ENCODE data around the gene BRMS1.

BRMS1 gene

DNA sequence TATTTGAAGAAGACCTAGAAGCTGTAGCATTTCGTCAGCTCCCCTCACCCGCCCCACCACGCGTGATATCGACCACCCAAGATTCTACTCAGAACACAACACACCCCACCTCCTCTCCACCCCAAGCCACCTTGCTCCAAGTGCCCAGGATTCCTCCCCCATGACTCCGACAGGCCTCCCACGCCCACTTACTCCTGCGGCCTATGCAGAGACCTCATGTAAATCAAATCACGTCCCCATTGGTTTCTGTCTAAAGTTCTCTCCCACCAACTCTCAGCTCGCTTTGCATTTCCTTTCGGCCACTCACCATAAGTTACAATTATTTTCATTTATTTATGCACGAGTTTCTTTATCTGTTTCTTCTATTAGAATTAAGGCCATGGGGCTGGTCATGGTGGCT is 42.2 kb downstream of the BRMS1 start:
- DNase-seq, result no peak

DNA sequence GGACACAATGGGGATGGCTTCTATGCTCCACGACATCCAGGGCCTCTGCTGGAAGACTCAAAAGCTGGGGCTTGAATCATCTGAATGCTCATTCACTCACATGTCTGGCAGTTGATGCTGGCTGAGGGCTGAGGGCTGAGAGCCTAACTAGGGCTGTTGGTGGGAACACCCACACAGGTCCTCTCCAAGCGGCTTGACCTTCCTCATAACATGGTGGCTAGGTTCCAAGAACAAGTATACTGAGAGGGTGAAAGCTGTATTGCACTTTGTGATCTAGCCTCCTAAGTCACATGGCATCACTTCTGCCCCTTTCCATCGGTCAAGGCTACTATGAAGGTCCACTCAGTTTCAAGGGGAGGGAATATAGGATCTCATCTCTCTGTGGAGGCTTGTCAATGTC is 45.7 kb downstream of the BRMS1 start:
- DNase-seq, result no peak

DNA sequence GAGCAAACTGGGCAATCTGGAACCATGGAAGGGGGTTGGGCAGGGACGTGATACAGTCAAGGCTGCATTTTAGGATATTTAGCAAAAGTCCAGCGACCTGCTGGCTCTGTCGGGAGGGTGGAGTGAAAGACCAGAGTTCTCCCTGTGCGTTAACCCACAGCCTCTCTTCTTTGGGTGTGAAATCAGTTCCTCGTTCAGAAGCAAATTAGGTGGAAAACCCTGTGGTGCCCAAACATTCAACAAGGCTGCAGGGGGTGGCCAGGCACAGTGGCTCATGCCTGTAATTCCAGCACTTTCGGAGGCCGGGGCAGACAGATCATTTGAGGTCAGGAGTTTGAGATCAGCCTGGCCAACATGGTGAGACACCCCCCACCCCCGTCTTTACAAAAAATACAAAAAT is 47.3 kb downstream of the BRMS1 start:
- no peak for DNase-seq

DNA sequence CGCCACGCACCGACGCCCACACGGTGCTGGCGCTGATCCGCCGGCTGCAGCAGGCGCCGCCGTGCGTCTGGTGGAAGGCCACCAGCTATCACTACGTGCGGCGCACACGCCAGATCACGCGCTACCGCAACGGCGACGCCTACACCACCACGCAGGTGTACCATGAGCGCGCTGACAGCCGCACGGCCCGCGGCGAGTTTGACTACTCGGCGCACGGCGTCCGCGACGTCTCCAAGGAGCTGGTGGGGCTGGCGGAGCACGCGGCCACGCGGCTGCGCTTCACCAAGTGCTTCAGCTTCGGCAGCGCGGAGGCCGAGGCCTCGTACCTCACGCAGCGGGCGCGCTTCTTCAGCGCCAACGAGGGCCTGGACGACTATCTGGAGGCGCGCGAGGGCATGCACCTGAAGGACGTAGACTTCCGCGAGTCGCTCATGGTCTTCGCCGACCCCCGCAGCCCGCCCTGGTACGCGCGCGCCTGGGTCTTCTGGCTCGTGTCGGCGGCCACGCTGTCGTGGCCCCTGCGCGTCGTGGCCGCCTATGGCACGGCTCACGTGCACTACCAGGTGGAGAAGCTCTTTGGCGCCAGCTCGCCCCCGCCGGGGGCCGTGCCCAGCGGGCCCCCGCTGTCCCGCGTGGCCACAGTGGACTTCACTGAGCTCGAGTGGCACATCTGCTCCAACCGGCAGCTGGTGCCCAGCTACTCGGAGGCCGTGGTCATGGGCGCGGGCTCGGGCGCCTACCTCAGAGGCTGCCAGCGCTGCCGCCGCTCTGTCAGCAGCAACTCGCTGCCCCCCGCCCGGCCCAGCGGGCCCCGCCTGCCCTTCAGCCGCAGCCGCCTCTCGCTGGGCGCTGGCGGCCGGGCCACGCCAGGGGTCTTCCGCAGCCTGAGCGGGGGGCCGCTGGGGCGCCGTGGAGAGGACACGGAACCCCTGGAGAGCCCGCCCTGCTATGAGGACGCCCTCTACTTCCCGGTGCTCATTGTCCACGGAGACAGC is 50.0 kb downstream of the BRMS1 start:
- DNase-seq, result no peak

DNA sequence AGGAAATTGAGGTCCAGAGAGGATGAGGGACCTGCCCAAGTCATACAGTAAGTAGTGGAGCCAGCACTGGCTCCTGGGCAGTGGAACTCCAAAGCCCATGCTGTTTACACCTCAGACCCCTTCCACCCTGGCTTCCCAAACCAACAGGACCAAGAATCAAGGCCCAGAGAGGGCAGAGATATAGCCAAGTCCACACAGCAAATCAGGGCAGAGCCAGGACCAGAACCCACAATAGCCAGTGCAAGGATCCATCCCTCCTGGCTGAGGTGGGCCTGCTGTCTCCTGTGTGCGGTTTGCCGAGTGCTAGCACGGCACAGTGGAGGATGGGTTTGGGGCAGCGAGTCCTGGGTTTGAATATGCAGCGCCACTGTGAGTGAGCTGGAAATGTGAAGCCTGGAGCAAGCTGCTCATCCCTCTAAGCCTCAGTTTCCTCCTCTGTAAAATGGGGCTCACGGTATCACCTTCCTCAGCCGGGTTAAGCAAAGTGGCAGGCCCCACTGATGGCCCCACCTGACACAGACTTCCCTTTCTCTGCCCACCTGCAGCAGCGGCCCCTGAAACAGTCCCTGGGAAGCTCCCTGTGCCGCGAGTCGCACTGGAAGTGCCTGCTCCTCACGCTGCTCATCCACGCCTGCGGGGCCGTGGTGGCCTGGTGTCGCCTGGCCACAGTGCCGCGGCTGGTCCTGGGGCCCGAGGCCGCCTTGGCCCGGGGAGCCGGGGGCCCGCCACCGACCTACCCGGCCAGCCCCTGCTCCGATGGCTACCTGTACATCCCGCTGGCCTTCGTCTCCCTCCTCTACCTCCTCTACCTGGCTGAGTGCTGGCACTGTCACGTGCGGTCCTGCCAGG is 50.9 kb downstream of the BRMS1 start:
- DNase-seq, result no peak

DNA sequence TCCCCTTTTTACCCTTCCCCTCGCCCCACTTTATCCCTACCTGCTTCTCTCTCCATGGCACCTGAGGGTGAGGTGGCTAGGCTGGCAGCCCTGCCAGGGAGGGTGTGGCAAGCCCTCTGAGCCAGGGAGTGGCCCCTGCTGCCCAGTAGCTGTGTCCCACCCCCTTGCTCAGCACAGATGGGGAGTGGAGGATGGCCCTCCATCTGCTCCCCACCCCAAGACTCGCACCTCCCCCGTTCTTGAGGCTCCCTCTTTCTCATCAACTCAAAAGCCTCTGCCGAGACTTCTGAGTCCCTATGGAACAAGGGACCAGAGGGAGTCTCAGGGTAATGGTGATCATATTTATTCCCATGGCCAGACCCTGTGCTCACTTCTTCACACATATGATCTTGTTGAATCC is 51.6 kb downstream of the BRMS1 start:
- no peak for DNase-seq

DNA sequence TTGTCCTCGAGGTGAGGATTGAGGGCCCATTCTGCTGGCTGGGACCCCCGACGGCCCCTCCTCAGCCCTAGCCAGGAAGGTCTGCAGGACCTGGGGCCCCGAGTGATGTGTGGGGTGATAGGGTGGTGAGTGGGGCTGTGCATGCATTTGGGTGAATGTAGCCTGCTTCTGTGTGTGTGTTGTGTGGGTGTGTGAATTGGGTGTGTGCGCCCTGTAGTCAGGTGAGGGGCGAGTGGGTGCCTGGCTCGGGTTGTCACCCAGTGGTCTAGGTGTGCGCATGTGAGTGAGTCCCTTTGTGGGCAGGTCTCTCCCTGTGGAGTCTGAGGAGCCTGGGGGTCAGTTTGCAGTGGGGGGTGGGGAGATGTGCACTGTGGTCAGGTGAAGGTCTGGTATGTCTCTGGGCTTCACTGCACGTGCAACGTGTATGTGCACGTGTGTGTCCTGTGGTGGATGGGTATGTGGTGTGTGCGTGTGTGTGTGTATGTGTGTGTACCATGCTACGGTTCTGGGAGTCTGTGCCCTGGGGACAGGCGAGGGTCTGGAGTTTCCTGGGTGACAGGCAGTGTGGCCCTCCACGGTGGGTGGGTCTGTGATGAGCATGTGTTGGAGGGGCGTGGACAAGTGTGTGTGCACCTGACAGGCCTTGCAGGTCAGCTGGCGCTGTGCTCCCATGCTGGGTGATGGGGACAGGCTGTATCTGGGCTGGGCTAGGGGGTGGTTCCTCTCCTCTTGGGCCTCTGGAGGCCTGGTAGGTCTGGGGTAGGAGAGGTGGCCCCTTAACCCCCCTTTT is 52.2 kb downstream of the BRMS1 start:
- no peak for DNase-seq

DNA sequence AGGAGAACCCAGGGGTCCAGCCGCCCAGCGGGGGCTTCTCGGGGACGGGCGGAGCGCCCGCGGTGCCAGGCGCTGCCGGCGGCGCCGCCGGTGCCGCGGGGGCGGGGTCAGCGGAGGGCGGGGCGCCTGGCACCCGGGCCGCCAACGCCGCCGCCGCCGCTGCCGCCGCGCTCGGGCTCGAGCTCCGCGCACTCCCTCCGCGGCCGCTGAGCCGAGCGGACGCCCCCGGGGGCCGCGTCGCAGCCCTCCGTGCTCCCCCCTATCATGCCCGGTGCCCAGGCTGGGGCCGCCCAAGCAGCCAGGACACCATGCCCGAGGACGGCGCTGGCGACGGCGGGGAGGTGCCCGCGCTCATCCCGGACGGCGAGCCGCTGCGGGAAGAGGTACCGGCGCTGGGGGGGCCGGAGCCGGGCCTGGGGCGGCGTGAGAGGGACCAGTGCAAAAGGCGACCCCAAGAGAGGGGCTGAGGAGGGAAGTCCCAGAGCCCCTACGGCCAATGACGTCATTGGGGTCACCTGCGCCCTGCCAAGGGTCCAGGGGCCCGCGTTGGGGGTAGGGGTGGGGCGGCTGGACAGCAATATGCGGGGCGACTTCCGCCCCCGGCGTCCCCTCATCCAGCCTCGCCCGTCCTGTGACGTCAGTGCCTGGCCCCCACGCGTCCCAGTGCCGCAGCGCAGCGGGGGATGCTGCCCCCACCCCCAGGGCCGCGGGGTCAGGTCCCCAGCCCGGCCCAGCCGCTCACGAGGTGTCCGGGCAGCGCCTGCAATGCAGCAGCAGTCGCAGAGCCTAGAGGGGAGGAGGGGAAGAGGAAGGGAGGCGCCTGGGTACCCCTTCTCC is 53.0 kb downstream of the BRMS1 start, which contains the start of gene TMEM151A:
Gene TMEM151A (plus strand): TSS at position 189 of the 837 bp plus-strand sequence. CDS start 120 bp downstream, at position 309.
- no peak for DNase-seq

DNA sequence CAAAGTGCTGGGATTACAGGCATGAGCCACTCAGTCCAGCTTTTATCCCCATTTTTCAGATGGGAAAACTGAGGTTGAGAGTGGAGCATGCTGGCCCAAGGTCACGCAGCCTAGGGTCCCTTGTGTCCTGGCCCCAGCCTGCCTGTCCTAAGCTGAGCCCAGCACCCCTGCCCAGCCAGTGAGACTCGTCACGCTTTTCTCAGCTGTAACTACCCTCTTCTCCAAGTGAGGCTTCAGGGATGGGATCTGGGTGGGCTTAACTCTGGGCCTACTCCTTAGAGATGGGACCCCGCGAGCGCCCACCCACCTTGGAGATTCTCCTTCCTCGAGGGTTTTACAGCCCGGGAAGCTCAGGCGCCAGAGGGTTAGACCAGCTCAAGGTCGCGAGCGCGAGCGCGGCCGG is 53.6 kb downstream of the BRMS1 start:
- DNase-seq, result no peak

DNA sequence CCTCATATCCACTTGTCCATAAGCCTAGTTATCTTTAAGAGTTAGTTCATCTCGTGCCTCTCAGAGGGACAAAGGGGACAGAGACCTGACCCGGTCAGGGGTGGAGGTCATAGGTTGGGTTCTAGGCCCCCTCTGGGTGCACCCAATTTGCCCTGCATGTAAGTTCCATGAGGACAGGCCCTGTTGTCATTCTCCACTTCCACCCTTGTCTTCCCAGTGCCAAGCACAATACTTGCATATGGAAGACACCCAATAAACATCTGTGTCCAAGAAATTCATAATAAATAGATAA is 54.6 kb downstream of the BRMS1 start:
- DNase-seq, result no peak

DNA sequence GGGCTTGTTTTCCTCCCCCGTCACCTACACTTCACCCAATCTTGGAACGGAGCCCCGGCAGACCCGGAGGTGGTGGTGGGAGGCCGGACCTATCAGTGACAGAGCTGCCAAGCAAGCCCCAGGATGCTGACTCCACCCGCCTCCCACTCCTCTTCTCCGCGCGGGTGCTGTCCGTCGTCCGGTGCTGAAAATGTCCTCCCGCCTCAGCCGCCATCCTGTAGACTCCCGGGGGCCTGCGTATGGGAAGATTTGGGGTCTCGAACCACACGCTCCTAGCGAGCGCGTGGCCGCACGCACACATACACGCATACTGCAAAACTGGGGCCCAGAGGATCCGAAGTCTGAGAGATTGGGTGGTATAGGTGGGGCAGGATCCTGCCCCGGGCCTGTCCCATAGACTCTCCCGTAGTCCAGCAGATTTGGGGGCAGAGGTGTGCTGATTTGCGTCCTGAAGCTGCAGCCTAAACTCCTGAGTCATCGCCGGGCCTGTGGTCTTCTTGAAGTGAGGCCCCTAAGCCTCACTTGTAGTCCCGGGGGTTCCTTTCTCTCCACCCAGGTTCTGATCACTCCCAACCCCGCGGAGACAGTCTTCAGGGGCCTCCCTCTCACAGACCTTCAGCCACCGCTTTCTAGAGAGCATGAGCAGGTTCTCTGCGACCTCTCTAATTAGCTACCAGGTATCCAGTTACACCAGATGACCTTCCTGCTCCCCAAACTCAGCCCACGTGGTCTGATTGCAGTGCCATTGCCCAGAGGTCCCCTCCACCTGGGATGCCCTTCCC is 55.2 kb downstream of the BRMS1 start:
- DNase-seq, result no peak

DNA sequence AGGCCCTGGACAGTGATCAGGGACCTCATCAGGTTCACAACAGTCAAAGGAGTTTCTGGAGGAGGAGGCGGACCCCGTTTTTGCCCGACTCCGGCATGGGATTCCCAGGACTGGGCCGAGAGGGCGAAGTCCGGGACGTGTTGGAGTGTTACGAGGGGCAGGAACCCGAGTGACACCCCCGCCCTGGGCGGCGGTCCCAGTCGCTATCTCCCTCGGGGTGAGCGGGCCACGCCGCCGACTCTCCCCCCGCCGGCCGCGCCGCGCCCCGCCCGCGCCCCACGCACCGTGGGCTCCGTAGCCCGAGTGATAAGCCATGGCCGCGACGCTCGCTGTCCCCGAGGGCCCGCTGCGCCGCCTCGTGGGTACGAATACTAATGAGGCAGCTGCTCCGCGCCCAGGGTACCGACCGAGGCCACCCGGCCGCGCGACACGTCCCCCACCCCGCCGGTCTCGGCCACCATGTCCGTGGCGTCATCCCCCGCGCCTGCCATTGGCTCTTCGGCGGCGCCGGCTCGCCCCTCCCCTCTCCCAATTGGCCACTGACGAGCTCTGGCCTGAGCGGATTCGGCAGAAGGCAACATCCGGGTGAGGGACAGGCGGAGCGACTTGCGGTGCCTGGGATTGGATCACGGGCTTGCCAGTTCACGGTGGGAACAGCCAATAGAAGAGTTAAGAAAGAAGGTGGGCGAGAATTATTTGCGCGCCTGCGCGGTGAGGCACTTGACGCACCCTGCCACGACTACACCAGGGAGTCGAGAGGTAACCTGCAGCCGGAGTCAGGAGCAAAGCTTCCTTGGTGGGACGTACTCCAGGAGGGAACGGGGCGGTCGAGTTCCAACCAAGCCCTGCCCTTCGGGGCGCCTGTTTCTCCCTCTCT is 56.0 kb downstream of the BRMS1 start, which contains the start of gene YIF1A:
Gene YIF1A (minus strand): TSS at position 473 of the 877 bp plus-strand sequence. CDS start 158 bp downstream, at position 315.
- peak; percentile 100 for DNase-seq

DNA sequence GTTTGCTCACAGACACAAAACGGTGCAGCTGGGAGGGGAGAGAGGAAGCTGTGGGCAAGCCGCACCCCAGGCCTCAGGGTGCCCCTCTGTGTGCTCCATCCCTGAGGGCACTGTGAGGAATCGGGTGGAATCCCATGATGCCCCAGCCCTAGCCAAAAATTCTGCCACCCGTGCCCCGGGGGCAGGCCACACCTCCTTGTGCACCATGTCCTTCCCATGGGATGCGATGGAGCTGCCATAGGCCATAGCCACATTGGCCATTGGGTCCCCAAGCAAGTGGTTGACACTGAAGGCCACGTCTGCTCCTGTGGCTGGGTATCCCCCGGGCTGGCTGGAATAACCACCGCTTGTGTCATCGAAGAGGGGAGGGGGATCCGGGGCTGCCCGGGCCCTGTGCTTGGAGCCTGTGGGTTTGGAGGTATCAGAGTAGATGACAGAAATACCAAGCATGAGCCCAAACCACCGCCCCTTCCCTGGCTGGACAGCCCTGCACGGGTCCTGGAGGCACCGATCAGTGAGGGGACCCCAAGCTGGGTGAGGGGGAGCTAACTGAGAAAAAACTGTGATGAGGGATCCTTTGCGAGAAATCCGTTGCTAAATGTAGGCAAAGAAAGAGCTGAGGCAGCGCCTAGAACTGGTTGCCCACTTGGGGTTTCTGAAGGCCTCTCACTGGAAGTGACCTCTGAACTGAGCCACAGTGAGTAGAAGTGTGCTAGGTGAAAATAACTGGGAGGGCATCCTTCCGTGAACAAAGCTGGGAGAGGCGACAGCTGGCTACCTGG is 56.8 kb downstream of the BRMS1 start:
- DNase-seq, result no peak
